Neural cell (in vitro differentiated cells): Measurements from ENCODE around the gene RPP25. TPM values are rescaled to one million over a fixed set of nuclear protein-coding genes. Genes with fewer than 3 reads are reported as not detected.

Source experiments
- H2AFZ ChIP-seq: fragments of 200-600, 300-800 bp; sonication (generic), shearing (Covaris generic); 2 replicates; pipeline ENCODE4 v1.6.0; 2014; ENCODE audit warnings: low read depth, mild to moderate bottlenecking, antibody characterized with exemption, low read length, moderate library complexity
- H3F3A ChIP-seq: fragments of 200-600 bp; shearing (Covaris generic); 2 replicates; pipeline ENCODE4 v1.6.1; 2016; ENCODE audit warnings: mild to moderate bottlenecking, moderate library complexity, mixed read lengths, antibody characterized with exemption, low read length; ENCODE audit not compliant: insufficient read depth, poor library complexity, severe bottlenecking
- H3K27ac ChIP-seq: fragments of 200-600, 300-800 bp; sonication (generic), shearing (Covaris generic); 2 replicates; pipeline ENCODE4 v1.5.1; 2014; ENCODE audit warnings: mild to moderate bottlenecking, low read length, moderate library complexity
- H3K27me3 ChIP-seq: fragments of 300-800, 200-600 bp; sonication (generic), shearing (Covaris generic); 2 replicates; pipeline ENCODE4 v1.6.0; 2014; ENCODE audit warnings: mild to moderate bottlenecking, low read depth, low read length, moderate library complexity; ENCODE audit not compliant: insufficient read depth
- H3K36me3 ChIP-seq: fragments of 300-800, 200-600 bp; sonication (generic), shearing (Covaris generic); 2 replicates; pipeline ENCODE4 v1.5.1; 2014; ENCODE audit warnings: mild to moderate bottlenecking, antibody characterized with exemption, low read length, moderate library complexity; ENCODE audit not compliant: insufficient read depth
- H3K4me2 ChIP-seq: fragments of 300-800, 200-600 bp; sonication (generic), shearing (Covaris generic); 2 replicates; pipeline ENCODE4 v1.6.0; 2014; ENCODE audit warnings: mild to moderate bottlenecking, low read length
- H3K4me3 ChIP-seq: fragments of 300-800, 200-600 bp; sonication (generic), shearing (Covaris generic); 2 replicates; pipeline ENCODE4 v1.5.1; 2014; ENCODE audit warnings: mild to moderate bottlenecking, low read length, moderate library complexity
- H3K79me2 ChIP-seq: fragments of 200-600 bp; shearing (Covaris generic); replicated peaks from 2 replicates; pipeline ENCODE4 v1.6.0; 2014; ENCODE audit warnings: mild to moderate bottlenecking, low read length, moderate library complexity; ENCODE audit not compliant: insufficient read depth
- H3K9ac ChIP-seq: fragments of 300-800, 200-600 bp; sonication (generic), shearing (Covaris generic); 2 replicates; pipeline ENCODE4 v1.6.1; 2016; ENCODE audit warnings: mild to moderate bottlenecking, low read length, mixed read lengths
- H3K9me2 ChIP-seq: fragments of 200-600 bp; shearing (Covaris generic); 2 replicates; pipeline ENCODE4 v1.6.1; 2016; ENCODE audit warnings: mild to moderate bottlenecking, low read length, mixed read lengths; ENCODE audit not compliant: insufficient read depth
- H3K9me3 ChIP-seq: fragments of 200-600, 300-800 bp; sonication (generic), shearing (Covaris generic); 2 replicates; pipeline ENCODE4 v1.6.1; 2016; ENCODE audit warnings: mild to moderate bottlenecking, mixed run types, low read length, moderate library complexity, mixed read lengths
- H4K20me1 ChIP-seq: fragments of 200-600 bp; shearing (Covaris generic); 2 replicates; pipeline ENCODE4 v1.6.1; 2016; ENCODE audit warnings: mild to moderate bottlenecking, mixed run types; ENCODE audit not compliant: insufficient read depth
- CTCF ChIP-seq: fragments of 450-650 bp; IDR thresholded peaks from 2 replicates; pipeline ENCODE4 v1.5.1; 2014; ENCODE audit warnings: antibody characterized with exemption, mild to moderate bottlenecking, moderate library complexity; ENCODE audit not compliant: poor library complexity, severe bottlenecking
- EP300 ChIP-seq: fragments of 450-650 bp; conservative IDR thresholded peaks from 2 replicates; pipeline ENCODE4 v1.6.1; 2014; ENCODE audit warnings: antibody characterized with exemption, mild to moderate bottlenecking, moderate library complexity; ENCODE audit not compliant: poor library complexity, severe bottlenecking
- EZH2 ChIP-seq: fragments of 200-600, 300-800 bp; shearing (Covaris generic), sonication (generic); IDR thresholded peaks from 2 replicates; pipeline ENCODE4 v1.6.1; 2014; ENCODE audit warnings: antibody characterized with exemption, low read length, borderline replicate concordance, mild to moderate bottlenecking; ENCODE audit not compliant: insufficient read depth, poor library complexity, severe bottlenecking
- MXI1 ChIP-seq: fragments of 450-650 bp; conservative IDR thresholded peaks from 2 replicates; pipeline ENCODE4 v1.6.1; 2014; ENCODE audit warnings: antibody characterized with exemption, mild to moderate bottlenecking; ENCODE audit not compliant: poor library complexity, severe bottlenecking
- POLR2AphosphoS5 ChIP-seq: IDR thresholded peaks from 2 replicates; pipeline ENCODE4 v1.6.1; 2012
- RAD21 ChIP-seq: fragments of 450-650 bp; conservative IDR thresholded peaks from 2 replicates; pipeline ENCODE4 v1.6.1; 2014; ENCODE audit warnings: antibody characterized with exemption, mild to moderate bottlenecking, moderate library complexity
- REST ChIP-seq: IDR thresholded peaks from 2 replicates; pipeline ENCODE4 v1.6.1; 2012; ENCODE audit warnings: borderline replicate concordance
- SMC3 ChIP-seq: fragments of 450-650 bp; conservative IDR thresholded peaks from 2 replicates; pipeline ENCODE4 v1.6.1; 2014; ENCODE audit warnings: antibody characterized with exemption, mild to moderate bottlenecking, moderate library complexity; ENCODE audit not compliant: poor library complexity
- TAF1 ChIP-seq: IDR thresholded peaks from 2 replicates; pipeline ENCODE4 v1.6.1; 2012; ENCODE audit warnings: low read depth
- polyA plus RNA-seq: library from polyadenylated mRNA; depleted of rRNA; stranded (reverse); fragments of >200 nt; gene quantifications from 2 replicates; pipeline ENCODE4 v1.2.3, GENCODE V29; 2014

RPP25 gene
- polyA plus RNA-seq, 1 donor from 2014 or later: 2.8 TPM

GRCh38 chr15:74906450-74907162 is 50.0 kb downstream of the RPP25 start, which contains the start of gene FAM219B:
TSS of gene FAM219B (minus strand) at chr15:74906851. CDS start at chr15:74906800, 51 bp downstream.
- Histone ChIP-seq H3K27me3 (no peaks in the 10 kb centered on the region), H3F3A (peaks cover 7% of the 10 kb centered on the region), H3K79me2 (peaks cover 22% of the 10 kb centered on the region), H3K9me2 (no peaks in the 10 kb centered on the region), H3K9ac (peak within 1 kb of the TSS; percentile 96), H4K20me1 (no peaks in the 10 kb centered on the region), H3K4me2 (peak within 1 kb of the TSS; percentile 95), H3K9me3 (no peaks in the 10 kb centered on the region), H3K27ac (peak within 1 kb of the TSS; percentile 90), H3K36me3 (peaks cover 9% of the 10 kb centered on the region), H2AFZ (peak within 1 kb of the TSS; percentile 65), H3K4me3 (peak within 1 kb of the TSS; percentile 96)
- peak; percentile 63 for TF ChIP-seq MXI1
- peak; percentile 18 for TF ChIP-seq REST
- peak; percentile 34 for TF ChIP-seq CTCF
- TF ChIP-seq TAF1: peak; percentile 25
- no peak for TF ChIP-seq SMC3
- peak; percentile 71 for TF ChIP-seq POLR2AphosphoS5
- no peak for TF ChIP-seq RAD21
- TF ChIP-seq EP300: no peak
- no peak for TF ChIP-seq EZH2

- H3K9me3 ChIP-seq: no peaks in the 10 kb centered on the region
- peaks cover 22% of the 10 kb centered on the region for H3K79me2 ChIP-seq
- peak overlapping the region; percentile 90 for H3K27ac ChIP-seq
- no peaks in the 10 kb centered on the region for H4K20me1 ChIP-seq
- peak overlapping the region; percentile 83 for H3K4me2 ChIP-seq
- peak overlapping the region; percentile 65 for H2AFZ ChIP-seq
- peak overlapping the region; percentile 96 for H3K4me3 ChIP-seq
- H3K9ac ChIP-seq: peak overlapping the region; percentile 96
- H3K9me2 ChIP-seq: no peaks in the 10 kb centered on the region
- TF ChIP-seq SMC3 (no peak), EP300 (no peak), EZH2 (no peak), MXI1 (peak; percentile 7), REST (no peak), RAD21 (no peak), TAF1 (no peak), CTCF (no peak)
- H3F3A ChIP-seq: peaks cover 7% of the 10 kb centered on the region
- no peaks in the 10 kb centered on the region for H3K27me3 ChIP-seq
- H3K36me3 ChIP-seq: peaks cover 9% of the 10 kb centered on the region
Measured at GRCh38 chr15:74906067-74906449, 50.5 kb downstream of the RPP25 start.
